Mesodermal cell (in vitro differentiated cells): ENCODE measurements around the gene SLC29A3.

Experiments used
- H3K27ac ChIP-seq: 2 replicates; pipeline ENCODE4 v1.7.0; 2013; ENCODE audit warnings: mild to moderate bottlenecking, low read depth, low read length, moderate library complexity; ENCODE audit not compliant: severe bottlenecking
- H3K36me3 ChIP-seq: 2 replicates; pipeline ENCODE4 v1.7.1; 2013; ENCODE audit warnings: mild to moderate bottlenecking, low read length, moderate library complexity; ENCODE audit not compliant: control insufficient read depth, insufficient read depth
- H3K4me1 ChIP-seq: one replicate; pipeline ENCODE4 v1.7.1; 2013; ENCODE audit warnings: mild to moderate bottlenecking, low read length; ENCODE audit not compliant: insufficient read depth, control insufficient read depth, poor library complexity, severe bottlenecking
- H3K4me3 ChIP-seq: 2 replicates; pipeline ENCODE4 v1.7.0; 2013; ENCODE audit warnings: low read length, control low read depth, mild to moderate bottlenecking; ENCODE audit not compliant: insufficient read depth, poor library complexity, severe bottlenecking; ENCODE audit errors: extremely low read depth
- H3K9me3 ChIP-seq: 2 replicates; pipeline ENCODE4 v1.7.1; 2013; ENCODE audit warnings: mild to moderate bottlenecking, low read length, moderate library complexity; ENCODE audit not compliant: control insufficient read depth
- WGBS, 2 experiments: methylation state at CpG; one replicate each; pipeline ENCODE4 v1.1.5; 2013; ENCODE audit warnings: missing lambda C conversion rate in 2 of 2; ENCODE audit not compliant: insufficient coverage in 2 of 2; 5-methylcytosine and 5-hydroxymethylcytosine counted together

SLC29A3 gene

GRCh38 chr10:71312811-71313789, 6.0 kb upstream of the SLC29A3 start:
- Histone ChIP-seq H3K36me3 (no peaks in the 10 kb centered on the region), H3K9me3 (no peaks in the 10 kb centered on the region), H3K4me3 (no peak overlapping the region), H3K27ac (no peak overlapping the region), H3K4me1 (no peaks in the 10 kb centered on the region)
- WGBS, 2 experiments, result 79 to 88% methylated on average over 11 to 13 of the region's 19 CpGs

DNA sequence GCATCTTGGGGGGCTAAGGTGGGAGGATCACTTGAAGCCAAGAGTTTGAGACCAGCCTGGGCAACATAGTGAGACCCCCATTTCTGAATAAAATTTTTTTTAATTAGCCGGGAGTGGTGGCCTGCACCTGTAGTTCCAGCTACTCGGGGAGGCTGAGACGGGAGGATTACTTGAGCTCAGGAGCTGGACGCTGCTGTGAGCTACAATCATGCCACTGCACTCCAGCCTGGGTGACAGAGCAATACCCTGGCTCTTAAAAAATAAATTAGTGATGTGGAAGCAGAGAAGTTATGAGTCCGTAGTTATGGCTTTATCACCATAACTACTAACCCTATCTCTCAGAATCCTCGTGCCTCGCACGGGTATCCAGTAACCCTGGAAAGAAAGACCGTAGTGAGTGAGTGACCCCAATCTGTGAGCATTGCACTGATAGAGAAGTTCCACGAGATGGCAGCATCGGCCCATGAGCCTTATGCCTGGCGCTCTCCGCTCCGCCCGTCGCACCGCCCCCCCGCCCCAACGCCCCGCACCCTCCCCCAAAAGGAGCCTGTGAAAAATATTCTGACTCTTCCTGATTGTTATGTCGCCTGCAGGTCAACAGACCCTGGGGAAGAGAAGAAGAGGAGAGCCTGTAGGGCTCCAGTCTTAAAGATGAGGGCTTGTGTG, 4.9 kb upstream of the SLC29A3 start:
- Histone ChIP-seq H3K27ac (no peak overlapping the region), H3K4me3 (no peak overlapping the region), H3K4me1 (no peaks in the 10 kb centered on the region), H3K36me3 (no peaks in the 10 kb centered on the region), H3K9me3 (no peaks in the 10 kb centered on the region)
- 8 to 31% methylated on average over 8 to 20 of the region's 21 CpGs for WGBS, 2 experiments

DNA sequence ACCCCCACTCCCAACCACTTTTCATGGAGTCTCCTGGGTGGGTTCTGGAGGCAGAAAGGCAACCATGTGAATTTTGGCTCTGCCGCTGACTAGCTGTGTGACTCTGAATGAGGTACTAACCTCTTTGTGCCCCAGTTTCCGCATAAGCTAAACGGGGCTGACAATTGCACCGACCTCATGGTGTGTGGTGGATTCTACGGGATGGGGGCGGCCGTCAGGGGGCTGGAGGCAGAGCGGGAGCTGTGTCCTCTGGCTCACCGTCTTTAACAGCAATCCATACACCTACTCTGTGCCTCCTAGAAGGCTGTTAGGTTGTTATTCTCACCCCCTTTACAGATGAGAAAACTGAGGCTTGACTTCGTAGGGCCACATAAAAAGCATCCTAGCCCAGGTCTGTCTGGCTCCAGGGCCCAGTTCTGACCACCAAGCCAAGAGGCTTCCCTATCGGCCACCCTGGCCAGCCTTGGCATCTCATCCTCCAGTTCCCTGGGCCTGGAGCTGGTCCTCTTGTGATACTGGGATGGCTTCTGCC, 4.3 kb upstream of the SLC29A3 start:
- H3K4me1 ChIP-seq, result no peaks in the 10 kb centered on the region
- 56 to 64% methylated on average over 5 to 11 of the region's 11 CpGs for WGBS, 2 experiments
- H3K4me3 ChIP-seq, result no peak overlapping the region
- no peak overlapping the region for H3K27ac ChIP-seq
- H3K36me3 ChIP-seq, result no peaks in the 10 kb centered on the region
- no peaks in the 10 kb centered on the region for H3K9me3 ChIP-seq

DNA sequence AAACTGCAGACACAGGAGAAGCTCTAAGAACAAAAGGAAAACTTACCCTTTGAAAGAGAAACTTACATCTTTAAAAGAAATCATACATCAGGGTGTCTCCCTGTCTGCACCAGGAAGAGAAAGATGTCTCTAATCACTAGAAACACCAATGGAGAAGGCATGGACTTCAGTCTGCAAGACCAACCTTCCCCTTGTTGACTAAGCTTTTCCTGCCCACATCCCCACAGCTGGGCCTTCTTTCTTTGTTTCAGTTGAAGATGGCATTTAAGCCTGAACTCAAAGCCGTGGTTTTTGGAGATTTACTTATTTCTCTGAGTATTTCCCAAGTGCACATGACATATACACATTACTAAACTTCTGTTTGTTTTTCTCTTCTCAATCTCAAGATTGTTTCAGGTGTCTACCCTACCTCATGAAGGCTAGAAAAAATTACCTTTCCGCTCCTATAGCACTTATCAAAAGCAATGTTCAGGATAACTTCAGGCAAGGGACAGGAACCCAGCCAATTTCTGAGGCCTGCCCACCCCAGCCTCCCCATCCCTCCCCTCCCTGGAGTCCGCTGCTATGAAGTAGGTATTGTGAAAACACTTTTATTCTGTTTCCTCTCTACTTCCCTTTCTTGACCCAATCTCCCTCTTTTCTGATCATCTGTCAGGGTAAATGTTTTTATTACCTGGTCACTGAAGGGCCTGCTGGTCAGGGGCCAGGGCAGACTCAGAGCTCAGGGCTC, 2.8 kb upstream of the SLC29A3 start:
- no peak overlapping the region for H3K27ac ChIP-seq
- H3K9me3 ChIP-seq, result no peaks in the 10 kb centered on the region
- no peak overlapping the region for H3K4me3 ChIP-seq
- WGBS, 2 experiments, result 67 to 83% methylated on average over 1 of the region's 3 CpGs
- no peaks in the 10 kb centered on the region for H3K4me1 ChIP-seq
- H3K36me3 ChIP-seq, result no peaks in the 10 kb centered on the region

GRCh38 chr10:71316786-71317160, 2.3 kb upstream of the SLC29A3 start:
- 75 to 88% methylated on average over 6 of the region's 6 CpGs for WGBS, 2 experiments
- no peaks in the 10 kb centered on the region for H3K4me1 ChIP-seq
- H3K4me3 ChIP-seq, result no peak overlapping the region
- no peaks in the 10 kb centered on the region for H3K36me3 ChIP-seq
- no peak overlapping the region for H3K27ac ChIP-seq
- no peaks in the 10 kb centered on the region for H3K9me3 ChIP-seq

GRCh38 chr10:71317739-71318138, 1.3 kb upstream of the SLC29A3 start:
- WGBS, 2 experiments, result 80 to 91% methylated on average over 1 to 4 of the region's 6 CpGs
- H3K36me3 ChIP-seq, result peaks cover 3% of the 10 kb centered on the region
- no peak overlapping the region for H3K27ac ChIP-seq
- no peak overlapping the region for H3K4me3 ChIP-seq
- no peaks in the 10 kb centered on the region for H3K9me3 ChIP-seq
- no peaks in the 10 kb centered on the region for H3K4me1 ChIP-seq

DNA sequence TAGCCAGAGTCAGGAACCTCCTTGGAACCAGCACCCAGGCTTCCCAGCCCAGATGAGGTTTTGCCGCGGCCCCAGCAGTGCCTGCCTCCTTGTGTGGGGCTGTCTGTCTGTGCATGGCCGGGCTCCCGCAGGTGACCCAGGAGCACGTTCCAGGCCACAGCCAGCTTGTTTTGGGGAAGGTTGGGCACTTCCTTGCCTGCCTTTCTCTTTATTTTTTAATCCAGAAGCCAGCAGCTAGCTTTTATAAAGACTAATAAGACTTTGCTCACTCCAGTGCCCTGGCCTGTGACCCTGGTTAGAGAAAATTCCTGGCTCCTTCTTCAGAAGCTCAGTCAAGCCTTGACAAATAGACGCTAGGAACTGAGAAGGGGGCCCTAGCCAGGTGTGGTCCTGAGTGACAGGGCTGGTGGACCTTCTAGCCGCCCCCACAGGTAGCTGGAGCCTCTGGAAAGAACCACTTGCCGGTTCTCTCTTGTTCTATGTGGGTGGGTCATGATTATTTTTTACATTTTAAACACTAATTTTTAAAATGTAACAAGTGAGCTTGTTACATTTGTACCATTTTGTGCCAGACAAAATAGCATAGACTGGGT, 837 bp downstream of the SLC29A3 start:
- peak overlapping the region; percentile 70 for H3K4me3 ChIP-seq
- no peak overlapping the region for H3K27ac ChIP-seq
- no peaks in the 10 kb centered on the region for H3K4me1 ChIP-seq
- 26 to 48% methylated on average over 3 to 5 of the region's 8 CpGs for WGBS, 2 experiments
- H3K36me3 ChIP-seq, result peaks cover 13% of the 10 kb centered on the region
- H3K9me3 ChIP-seq, result no peaks in the 10 kb centered on the region

DNA sequence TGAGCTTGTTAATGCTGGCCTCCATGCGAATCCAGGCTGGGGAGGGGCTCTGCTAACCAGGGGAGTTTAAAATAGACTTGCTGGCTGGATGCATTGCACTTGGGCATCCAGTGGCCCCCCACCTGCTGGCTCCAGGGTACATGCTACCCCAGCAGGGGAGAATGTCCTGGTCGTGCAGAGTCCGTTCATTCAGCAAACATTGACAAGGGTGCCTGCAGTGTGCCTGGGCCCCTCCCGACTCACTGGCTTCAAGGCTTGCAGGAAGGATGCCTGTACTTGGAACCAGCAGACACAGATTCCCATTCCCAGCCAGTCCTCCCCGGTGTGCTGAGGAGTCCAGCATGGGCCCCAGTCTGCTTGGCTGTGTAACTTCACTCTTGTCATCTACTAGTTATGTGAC, 1.5 kb downstream of the SLC29A3 start:
- H3K4me3 ChIP-seq, result no peak overlapping the region
- H3K9me3 ChIP-seq, result no peaks in the 10 kb centered on the region
- H3K4me1 ChIP-seq, result no peaks in the 10 kb centered on the region
- H3K27ac ChIP-seq, result no peak overlapping the region
- WGBS, 2 experiments, result 90% methylated on average over 4 to 5 of the region's 5 CpGs
- H3K36me3 ChIP-seq, result peaks cover 13% of the 10 kb centered on the region

GRCh38 chr10:71321386-71321785, 2.3 kb downstream of the SLC29A3 start:
- peaks cover 13% of the 10 kb centered on the region for H3K36me3 ChIP-seq
- 100% methylated on average over 1 of the region's 1 CpG for WGBS, 2 experiments
- no peaks in the 10 kb centered on the region for H3K4me1 ChIP-seq
- no peak overlapping the region for H3K27ac ChIP-seq
- H3K4me3 ChIP-seq, result no peak overlapping the region
- H3K9me3 ChIP-seq, result no peaks in the 10 kb centered on the region

- no peaks in the 10 kb centered on the region for H3K9me3 ChIP-seq
- 94 to 95% methylated on average over 3 of the region's 4 CpGs for WGBS, 2 experiments
Measured at GRCh38 chr10:71323407-71323806, 4.3 kb downstream of the SLC29A3 start.

More at GRCh38 chr10:71323407-71323806, 4.3 kb downstream of the SLC29A3 start:
- H3K27ac ChIP-seq, result no peak overlapping the region
- no peak overlapping the region for H3K4me3 ChIP-seq
- H3K36me3 ChIP-seq, result peaks cover 13% of the 10 kb centered on the region
- no peaks in the 10 kb centered on the region for H3K4me1 ChIP-seq
